Measurements from ENCODE around the gene CSTB.

Gene CSTB

GRCh38 chr21:43801006-43801783, 25.1 kb upstream of the CSTB start:
- H3K4me1 Mint-ChIP-seq: peaks cover 28% of the 10 kb centered on the region
- H3K27ac Mint-ChIP-seq: no peak overlapping the region
- H3K4me3 Mint-ChIP-seq: no peak overlapping the region
- H3K9me3 Mint-ChIP-seq: no peaks in the 10 kb centered on the region
- H3K36me3 Mint-ChIP-seq: peaks cover 86% of the 10 kb centered on the region
- no peaks in the 10 kb centered on the region for H3K27me3 Mint-ChIP-seq
- no peak for ATAC-seq

- H3K4me3 Mint-ChIP-seq: no peak overlapping the region
Observed at GRCh38 chr21:43800566-43800965, 24.5 kb upstream of the CSTB start.

DNA sequence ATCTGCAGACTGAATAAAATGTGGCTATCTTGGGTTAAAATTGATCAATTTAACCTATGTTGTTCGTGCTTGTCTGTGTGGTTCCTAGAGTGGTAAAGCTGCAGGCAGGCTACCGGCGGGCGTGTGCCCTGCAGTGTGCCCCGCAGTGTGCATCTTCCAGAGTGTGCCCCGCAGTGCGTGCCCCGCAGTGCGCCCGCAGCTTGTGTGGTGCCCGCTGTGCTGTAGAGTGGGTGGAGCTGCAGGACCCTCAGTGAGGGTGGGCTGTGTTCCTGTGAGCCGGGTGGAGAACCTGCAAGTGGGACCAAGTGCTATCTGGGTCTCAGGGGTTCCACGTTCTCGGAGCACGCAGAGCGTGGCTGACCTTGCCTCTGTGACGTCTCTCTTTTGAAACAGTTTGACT, 24.0 kb upstream of the CSTB start:
- Mint-ChIP-seq H3K4me1 (peaks cover 17% of the 10 kb centered on the region), H3K27me3 (no peaks in the 10 kb centered on the region), H3K9me3 (no peaks in the 10 kb centered on the region), H3K4me3 (no peak overlapping the region), H3K27ac (no peak overlapping the region), H3K36me3 (peaks cover 90% of the 10 kb centered on the region)
- no peak for ATAC-seq

More at GRCh38 chr21:43800566-43800965, 24.5 kb upstream of the CSTB start:
- peaks cover 86% of the 10 kb centered on the region for H3K36me3 Mint-ChIP-seq
- H3K27me3 Mint-ChIP-seq: no peaks in the 10 kb centered on the region
- no peak for ATAC-seq
- H3K27ac Mint-ChIP-seq: no peak overlapping the region
- peaks cover 21% of the 10 kb centered on the region for H3K4me1 Mint-ChIP-seq
- no peaks in the 10 kb centered on the region for H3K9me3 Mint-ChIP-seq

DNA sequence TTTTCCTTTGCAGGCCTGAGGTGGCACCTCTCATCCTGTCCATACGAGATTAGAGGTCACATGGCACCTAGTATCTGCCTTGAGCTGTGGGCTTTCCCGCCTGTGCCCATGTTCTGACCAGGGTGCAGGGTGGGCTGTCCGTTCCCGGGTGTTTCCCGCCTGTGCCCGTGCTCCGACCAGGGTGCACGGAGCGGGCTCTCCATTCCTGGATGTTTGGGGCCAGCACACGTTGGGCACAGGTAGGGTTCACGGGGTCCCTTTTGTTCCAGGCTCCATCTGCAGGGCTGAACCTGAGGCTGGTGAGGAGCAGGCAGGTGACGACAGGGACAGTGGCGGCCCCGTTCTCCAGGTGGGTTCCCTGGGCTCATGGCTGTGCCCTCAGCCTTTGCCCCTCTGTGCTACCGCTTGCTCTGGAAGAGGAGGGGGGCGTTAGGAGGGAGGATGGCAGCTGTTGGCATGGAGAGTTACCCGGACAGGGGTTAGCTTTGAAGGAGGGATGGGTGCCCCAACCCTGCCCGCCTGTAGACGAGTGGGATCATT, 23.3 kb upstream of the CSTB start:
- H3K36me3 Mint-ChIP-seq: peaks cover 98% of the 10 kb centered on the region
- H3K27me3 Mint-ChIP-seq: no peaks in the 10 kb centered on the region
- no peak overlapping the region for H3K27ac Mint-ChIP-seq
- H3K4me3 Mint-ChIP-seq: no peak overlapping the region
- ATAC-seq: no peak
- H3K9me3 Mint-ChIP-seq: no peaks in the 10 kb centered on the region
- H3K4me1 Mint-ChIP-seq: peaks cover 12% of the 10 kb centered on the region

DNA sequence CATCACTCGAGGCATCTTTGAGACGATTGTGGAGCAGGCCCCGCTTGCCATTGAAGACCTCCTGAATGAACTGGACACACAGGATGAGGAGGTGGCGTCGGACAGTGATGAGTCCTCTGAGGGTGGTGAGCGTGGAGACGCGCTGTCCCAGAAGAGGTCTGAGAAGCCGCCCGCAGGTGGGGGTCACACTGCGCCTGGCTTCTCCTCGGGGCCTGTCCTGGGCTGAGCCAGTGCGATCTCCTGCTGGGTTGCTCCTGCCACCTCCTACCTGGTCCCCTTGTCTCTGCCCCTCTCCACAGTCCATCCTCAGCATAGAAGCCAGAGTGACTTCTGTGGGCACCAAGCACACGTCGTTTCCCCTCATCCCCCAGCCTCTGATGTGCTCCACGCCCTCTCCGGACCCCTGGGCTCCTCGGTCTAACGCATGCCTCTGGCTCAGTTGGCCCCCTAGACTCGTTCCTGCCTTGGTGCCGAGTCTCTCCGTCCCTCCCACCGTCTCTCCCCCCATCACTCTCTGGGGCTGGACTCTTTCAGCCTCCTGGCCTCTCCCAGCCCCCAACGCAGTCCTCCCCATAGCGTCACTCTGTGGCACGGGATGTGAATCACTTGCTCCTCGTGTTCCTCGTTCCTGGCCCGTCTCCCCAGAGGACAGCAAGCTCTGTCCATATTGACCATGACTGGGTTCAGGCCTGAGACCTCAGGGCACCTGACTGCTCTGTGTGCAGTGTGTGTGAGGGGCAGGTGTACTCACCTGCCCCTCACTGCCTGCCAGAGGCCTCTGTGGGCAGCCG, 22.0 kb upstream of the CSTB start:
- Mint-ChIP-seq H3K4me1 (peaks cover 2% of the 10 kb centered on the region), H3K27me3 (no peaks in the 10 kb centered on the region), H3K9me3 (no peaks in the 10 kb centered on the region), H3K36me3 (peaks cover 97% of the 10 kb centered on the region), H3K27ac (peak overlapping the region; percentile 72), H3K4me3 (no peak overlapping the region)
- no peak for ATAC-seq

- H3K27me3 Mint-ChIP-seq: no peaks in the 10 kb centered on the region
- no peaks in the 10 kb centered on the region for H3K9me3 Mint-ChIP-seq
- H3K4me1 Mint-ChIP-seq: peaks cover 1% of the 10 kb centered on the region
Observed at GRCh38 chr21:43797415-43797814, 21.3 kb upstream of the CSTB start.

DNA sequence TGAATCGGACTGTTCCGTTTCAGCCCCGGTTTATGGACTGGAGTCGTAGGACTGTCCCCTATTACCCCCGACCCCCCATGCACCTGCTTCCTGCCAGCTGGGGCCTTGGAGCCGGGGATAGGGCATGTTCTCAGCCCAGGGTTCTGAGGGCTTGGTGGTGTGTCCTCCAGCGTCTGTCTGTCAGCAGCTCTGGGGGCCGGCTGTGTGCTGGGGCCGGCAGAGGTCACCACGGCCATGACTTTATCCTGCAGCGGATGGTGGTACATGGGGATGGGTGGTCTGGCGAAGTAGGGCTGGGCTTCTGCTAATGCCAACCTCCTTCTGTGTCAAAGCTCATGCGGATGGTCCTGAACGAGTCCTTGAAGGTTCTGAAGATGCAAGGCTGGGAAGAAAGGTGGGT, 18.7 kb upstream of the CSTB start:
- ATAC-seq: no peak
- Mint-ChIP-seq H3K27me3 (no peaks in the 10 kb centered on the region), H3K36me3 (peaks cover 86% of the 10 kb centered on the region), H3K27ac (no peak overlapping the region), H3K4me3 (no peak overlapping the region), H3K4me1 (peaks cover 25% of the 10 kb centered on the region), H3K9me3 (no peaks in the 10 kb centered on the region)

More at GRCh38 chr21:43797415-43797814, 21.3 kb upstream of the CSTB start:
- Mint-ChIP-seq H3K4me3 (no peak overlapping the region), H3K27ac (no peak overlapping the region), H3K36me3 (peaks cover 97% of the 10 kb centered on the region)
- no peak for ATAC-seq

GRCh38 chr21:43794311-43794710, 18.2 kb upstream of the CSTB start:
- no peak overlapping the region for H3K4me3 Mint-ChIP-seq
- peaks cover 26% of the 10 kb centered on the region for H3K4me1 Mint-ChIP-seq
- no peak for ATAC-seq
- no peaks in the 10 kb centered on the region for H3K27me3 Mint-ChIP-seq
- H3K9me3 Mint-ChIP-seq: no peaks in the 10 kb centered on the region
- no peak overlapping the region for H3K27ac Mint-ChIP-seq
- H3K36me3 Mint-ChIP-seq: peaks cover 80% of the 10 kb centered on the region

DNA sequence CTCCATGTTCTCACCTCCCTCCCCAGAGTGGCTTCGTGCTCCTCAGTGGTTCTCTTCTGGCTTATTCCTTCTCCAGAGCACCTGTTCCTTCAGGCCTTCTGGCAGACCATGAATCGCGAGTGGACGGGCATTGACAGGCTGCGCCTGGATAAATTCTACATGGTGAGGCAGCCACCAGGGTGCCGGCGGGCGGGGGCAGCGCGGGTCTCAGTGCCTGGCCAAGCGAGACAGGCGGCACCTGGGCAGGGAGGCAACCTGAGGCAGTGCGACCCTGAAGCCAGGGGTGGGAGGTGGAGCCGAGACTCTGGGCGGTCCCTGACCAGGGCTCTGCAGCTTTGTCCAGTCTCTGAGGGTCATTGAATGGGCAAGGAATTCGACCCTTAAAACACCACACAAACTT, 17.1 kb upstream of the CSTB start:
- no peak overlapping the region for H3K4me3 Mint-ChIP-seq
- no peaks in the 10 kb centered on the region for H3K9me3 Mint-ChIP-seq
- H3K27me3 Mint-ChIP-seq: no peaks in the 10 kb centered on the region
- peaks cover 70% of the 10 kb centered on the region for H3K36me3 Mint-ChIP-seq
- H3K27ac Mint-ChIP-seq: no peak overlapping the region
- peaks cover 26% of the 10 kb centered on the region for H3K4me1 Mint-ChIP-seq
- no peak for ATAC-seq

DNA sequence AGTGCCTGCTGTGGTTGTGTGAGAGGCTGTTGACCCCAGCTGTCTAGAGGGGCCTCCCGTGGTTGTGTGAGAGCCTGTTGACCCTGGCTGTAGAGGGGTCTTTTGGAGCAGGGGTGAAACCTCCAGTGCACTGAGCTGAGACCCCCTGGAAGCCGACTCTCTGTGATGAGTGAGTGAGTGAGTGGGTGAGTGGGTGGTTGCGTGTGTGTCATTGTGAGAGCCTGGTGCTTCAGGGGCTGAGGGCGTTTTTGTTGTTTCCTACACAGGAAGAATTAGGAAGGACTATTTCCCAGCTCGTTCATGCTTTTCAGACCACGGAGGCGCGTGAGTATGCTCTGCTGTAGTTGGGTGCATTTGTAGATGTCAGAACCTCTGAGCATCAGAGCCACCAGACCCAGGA, 16.3 kb upstream of the CSTB start:
- H3K9me3 Mint-ChIP-seq: no peaks in the 10 kb centered on the region
- H3K4me3 Mint-ChIP-seq: no peak overlapping the region
- H3K36me3 Mint-ChIP-seq: peaks cover 61% of the 10 kb centered on the region
- no peaks in the 10 kb centered on the region for H3K27me3 Mint-ChIP-seq
- no peak overlapping the region for H3K27ac Mint-ChIP-seq
- ATAC-seq: no peak
- peaks cover 26% of the 10 kb centered on the region for H3K4me1 Mint-ChIP-seq

- no peaks in the 10 kb centered on the region for H3K9me3 Mint-ChIP-seq
- no peak for ATAC-seq
Observed at GRCh38 chr21:43790010-43790524, 14.0 kb upstream of the CSTB start.

DNA sequence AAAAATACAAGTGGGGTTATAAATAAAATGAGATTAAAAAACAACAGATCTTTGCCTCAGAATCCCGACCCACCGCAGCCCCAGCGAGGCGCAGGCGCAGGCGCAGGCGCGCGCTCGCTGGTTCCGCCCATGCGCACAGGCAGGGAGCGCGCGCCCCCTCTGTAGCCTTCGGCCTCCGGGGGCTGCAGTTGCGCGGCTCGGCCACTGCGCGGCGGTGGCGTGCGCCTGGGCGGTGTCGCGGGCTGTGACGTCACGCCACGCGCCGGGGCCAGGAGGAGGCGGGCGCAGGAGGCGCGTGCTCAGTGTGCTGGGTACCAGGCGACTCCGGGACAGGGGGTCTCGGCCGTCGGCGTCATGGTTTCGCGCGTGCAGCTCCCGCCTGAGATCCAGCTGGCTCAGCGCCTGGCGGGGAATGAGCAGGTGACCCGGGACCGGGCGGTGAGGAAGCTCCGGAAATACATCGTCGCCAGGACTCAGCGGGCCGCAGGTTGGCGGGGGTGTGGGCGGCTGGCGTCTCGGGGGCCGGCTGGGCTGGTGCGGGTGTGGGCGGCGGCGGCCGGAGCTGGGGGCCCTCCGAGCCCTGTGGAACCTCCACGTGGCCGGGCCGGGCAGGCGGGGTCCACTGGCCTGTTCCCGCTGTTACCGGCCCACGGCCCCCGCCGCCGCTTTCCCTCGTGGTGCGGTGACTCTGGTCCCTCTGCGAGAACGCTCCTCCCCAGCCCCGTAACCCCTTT, 13.3 kb upstream of the CSTB start, which contains the start of gene RRP1:
Gene RRP1, plus strand, starts transcription at position 302 of the 734 bp plus-strand sequence. Its CDS starts 53 bp downstream, at position 355.
- Mint-ChIP-seq H3K4me3 (peak within 1 kb of the TSS; percentile 97), H3K9me3 (no peaks in the 10 kb centered on the region), H3K4me1 (peaks cover 26% of the 10 kb centered on the region), H3K27me3 (no peaks in the 10 kb centered on the region), H3K27ac (peak within 1 kb of the TSS; percentile 89), H3K36me3 (peaks cover 32% of the 10 kb centered on the region)
- ATAC-seq: peak; percentile 98

More at GRCh38 chr21:43790010-43790524, 14.0 kb upstream of the CSTB start:
- peaks cover 38% of the 10 kb centered on the region for H3K36me3 Mint-ChIP-seq
- H3K4me3 Mint-ChIP-seq: peak overlapping the region; percentile 97
- H3K27me3 Mint-ChIP-seq: no peaks in the 10 kb centered on the region
- H3K4me1 Mint-ChIP-seq: peaks cover 26% of the 10 kb centered on the region
- peak overlapping the region; percentile 89 for H3K27ac Mint-ChIP-seq

GRCh38 chr21:43786807-43787440, 10.8 kb upstream of the CSTB start:
- H3K4me3 Mint-ChIP-seq: no peak overlapping the region
- H3K27ac Mint-ChIP-seq: no peak overlapping the region
- no peak for ATAC-seq
- H3K9me3 Mint-ChIP-seq: no peaks in the 10 kb centered on the region
- H3K4me1 Mint-ChIP-seq: peaks cover 35% of the 10 kb centered on the region
- H3K27me3 Mint-ChIP-seq: no peaks in the 10 kb centered on the region
- peaks cover 10% of the 10 kb centered on the region for H3K36me3 Mint-ChIP-seq

DNA sequence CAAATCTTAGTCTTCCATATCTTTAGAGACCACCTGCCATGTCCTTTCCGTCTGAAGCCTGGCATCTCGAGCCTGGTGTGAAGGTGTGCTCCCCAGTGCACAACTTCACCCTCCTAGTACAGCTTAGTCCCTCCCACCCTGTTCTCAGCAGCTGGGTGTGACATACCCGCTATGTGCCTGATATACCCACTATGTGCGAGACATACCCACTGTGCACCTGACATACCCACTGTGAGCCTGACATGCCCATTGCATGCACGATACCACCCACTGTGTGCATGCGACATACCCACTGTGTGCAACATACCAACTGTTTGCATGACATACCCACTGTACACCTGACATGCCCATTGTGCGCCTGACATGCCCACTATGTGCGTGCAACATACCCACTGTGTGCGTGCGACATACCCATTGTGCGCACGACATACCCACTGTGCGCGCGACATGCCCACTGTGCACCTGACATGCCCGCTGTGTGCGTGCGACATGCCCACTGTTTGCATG, 10.2 kb upstream of the CSTB start:
- Mint-ChIP-seq H3K27ac (no peak overlapping the region), H3K9me3 (no peaks in the 10 kb centered on the region), H3K36me3 (peaks cover 4% of the 10 kb centered on the region), H3K4me3 (no peak overlapping the region), H3K27me3 (no peaks in the 10 kb centered on the region), H3K4me1 (peaks cover 32% of the 10 kb centered on the region)
- no peak for ATAC-seq
